Progenitor cell of endocrine pancreas (in vitro differentiated cells): Measurements from ENCODE around the gene NELL1. TPM values are rescaled to one million over a fixed set of nuclear protein-coding genes. Genes with fewer than 3 reads are reported as not detected.
A peak's percentile ranks its signal among the peaks of the same experiment; 100 is the strongest.

Experiments used
- DNase-seq: peaks from one replicate; pipeline ENCODE4 v3.0.0; 2021; ENCODE audit warnings: low spot score; ENCODE audit not compliant: unreplicated experiment
- H3K27ac Mint-ChIP-seq: 2 replicates; pipeline ENCODE4 v1.8.0; 2021; ENCODE audit warnings: mild to moderate bottlenecking, moderate library complexity, mixed read lengths
- H3K27me3 Mint-ChIP-seq: 2 replicates; pipeline ENCODE4 v1.8.0; 2021; ENCODE audit warnings: mixed read lengths
- H3K36me3 Mint-ChIP-seq: 2 replicates; pipeline ENCODE4 v1.8.0; 2022; ENCODE audit warnings: mixed read lengths; ENCODE audit not compliant: insufficient read depth
- H3K4me1 Mint-ChIP-seq: 2 replicates; pipeline ENCODE4 v1.8.0; 2021; ENCODE audit warnings: low read depth, mixed read lengths
- H3K4me3 Mint-ChIP-seq: 2 replicates; pipeline ENCODE4 v1.8.0; 2021; ENCODE audit warnings: low read depth, mild to moderate bottlenecking, moderate library complexity, mixed read lengths
- H3K9me3 Mint-ChIP-seq: 2 replicates; pipeline ENCODE4 v1.8.0; 2021; ENCODE audit warnings: low read depth, mixed read lengths
- total RNA-seq: library from RNA; stranded (reverse); gene quantifications from 2 replicates; pipeline ENCODE4 v1.2.1, GENCODE V29; 2021
- TF ChIP-seq, protein P1 (sequence below): fragments of 200-600 bp; sonication (generic); IDR thresholded peaks from one replicate; pipeline ENCODE4 v1.5.0; 2021; ENCODE audit warnings: antibody characterized with exemption, mild to moderate bottlenecking; ENCODE audit not compliant: unreplicated experiment

Gene NELL1
- total RNA-seq, 1 donor from 2014 or later = 2.2 TPM

GRCh38 chr11:21470521-21470920, 801.1 kb downstream of the NELL1 start:
- peaks cover 7% of the 10 kb centered on the region for H3K4me1 Mint-ChIP-seq
- no peaks in the 10 kb centered on the region for H3K36me3 Mint-ChIP-seq
- TF ChIP-seq, protein P1, sequence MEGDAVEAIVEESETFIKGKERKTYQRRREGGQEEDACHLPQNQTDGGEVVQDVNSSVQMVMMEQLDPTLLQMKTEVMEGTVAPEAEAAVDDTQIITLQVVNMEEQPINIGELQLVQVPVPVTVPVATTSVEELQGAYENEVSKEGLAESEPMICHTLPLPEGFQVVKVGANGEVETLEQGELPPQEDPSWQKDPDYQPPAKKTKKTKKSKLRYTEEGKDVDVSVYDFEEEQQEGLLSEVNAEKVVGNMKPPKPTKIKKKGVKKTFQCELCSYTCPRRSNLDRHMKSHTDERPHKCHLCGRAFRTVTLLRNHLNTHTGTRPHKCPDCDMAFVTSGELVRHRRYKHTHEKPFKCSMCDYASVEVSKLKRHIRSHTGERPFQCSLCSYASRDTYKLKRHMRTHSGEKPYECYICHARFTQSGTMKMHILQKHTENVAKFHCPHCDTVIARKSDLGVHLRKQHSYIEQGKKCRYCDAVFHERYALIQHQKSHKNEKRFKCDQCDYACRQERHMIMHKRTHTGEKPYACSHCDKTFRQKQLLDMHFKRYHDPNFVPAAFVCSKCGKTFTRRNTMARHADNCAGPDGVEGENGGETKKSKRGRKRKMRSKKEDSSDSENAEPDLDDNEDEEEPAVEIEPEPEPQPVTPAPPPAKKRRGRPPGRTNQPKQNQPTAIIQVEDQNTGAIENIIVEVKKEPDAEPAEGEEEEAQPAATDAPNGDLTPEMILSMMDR = no peak
- H3K27ac Mint-ChIP-seq = no peak overlapping the region
- DNase-seq = no peak
- no peak overlapping the region for H3K4me3 Mint-ChIP-seq
- no peaks in the 10 kb centered on the region for H3K27me3 Mint-ChIP-seq
- no peaks in the 10 kb centered on the region for H3K9me3 Mint-ChIP-seq

GRCh38 chr11:21472261-21472660, 802.9 kb downstream of the NELL1 start:
- Mint-ChIP-seq H3K9me3 (no peaks in the 10 kb centered on the region), H3K27ac (peak overlapping the region; percentile 1), H3K4me3 (no peak overlapping the region), H3K36me3 (no peaks in the 10 kb centered on the region), H3K27me3 (no peaks in the 10 kb centered on the region), H3K4me1 (peaks cover 7% of the 10 kb centered on the region)
- DNase-seq = no peak
- TF ChIP-seq, protein P1 = no peak

- TF ChIP-seq, protein P1 = no peak
- Mint-ChIP-seq H3K27ac (no peak overlapping the region), H3K4me3 (no peak overlapping the region), H3K9me3 (no peaks in the 10 kb centered on the region), H3K4me1 (peaks cover 7% of the 10 kb centered on the region), H3K36me3 (no peaks in the 10 kb centered on the region), H3K27me3 (no peaks in the 10 kb centered on the region)
- no peak for DNase-seq
Observed at GRCh38 chr11:21474529-21474928, 805.1 kb downstream of the NELL1 start.

GRCh38 chr11:21475276-21475675, 805.9 kb downstream of the NELL1 start:
- no peak for DNase-seq
- Mint-ChIP-seq H3K27ac (no peak overlapping the region), H3K36me3 (no peaks in the 10 kb centered on the region), H3K27me3 (no peaks in the 10 kb centered on the region), H3K4me3 (no peak overlapping the region), H3K9me3 (no peaks in the 10 kb centered on the region), H3K4me1 (peaks cover 12% of the 10 kb centered on the region)
- TF ChIP-seq, protein P1 = no peak

GRCh38 chr11:21476588-21476987, 807.2 kb downstream of the NELL1 start:
- no peak overlapping the region for H3K27ac Mint-ChIP-seq
- no peak for DNase-seq
- peaks cover 12% of the 10 kb centered on the region for H3K4me1 Mint-ChIP-seq
- no peak overlapping the region for H3K4me3 Mint-ChIP-seq
- H3K9me3 Mint-ChIP-seq = no peaks in the 10 kb centered on the region
- no peaks in the 10 kb centered on the region for H3K36me3 Mint-ChIP-seq
- no peaks in the 10 kb centered on the region for H3K27me3 Mint-ChIP-seq
- TF ChIP-seq, protein P1 = no peak
